GM18861 (cell line): ENCODE results near the gene LY6G5C.

Source experiments
- ATAC-seq: cut with Tn5 transposase; IDR thresholded peaks from one replicate; pipeline ENCODE4 v1.9.1; 2021; ENCODE audit not compliant: unreplicated experiment

Gene LY6G5C

GRCh38 chr6:31680226-31681134, at the start of gene LY6G5C:
Gene LY6G5C (minus strand): TSS chr6:31681067. CDS start chr6:31680373, 694 bp downstream.
- no peak for ATAC-seq

GRCh38 chr6:31729979-31730630, 49.2 kb upstream of the LY6G5C start:
- ATAC-seq: no peak

- no peak for ATAC-seq
These were observed 48.7 kb upstream of the LY6G5C start for GRCh38 chr6:31729515-31729978.

- ATAC-seq: no peak
These were observed 48.1 kb upstream of the LY6G5C start, which contains the start of gene DDAH2 for GRCh38 chr6:31728767-31729514. Gene DDAH2 (minus strand): TSS chr6:31729299. CDS start chr6:31729161, 138 bp downstream.

GRCh38 chr6:31727717-31728671, 47.1 kb upstream of the LY6G5C start:
- no peak for ATAC-seq

GRCh38 chr6:31727034-31727716, 46.3 kb upstream of the LY6G5C start:
- no peak for ATAC-seq

GRCh38 chr6:31725502-31726350, 44.9 kb upstream of the LY6G5C start:
- ATAC-seq: no peak

- no peak for ATAC-seq
These were observed 43.3 kb upstream of the LY6G5C start for GRCh38 chr6:31723980-31724691.

GRCh38 chr6:31723245-31723979, 42.5 kb upstream of the LY6G5C start, which contains the start of gene MPIG6B:
Gene MPIG6B (plus strand): TSS chr6:31723373. CDS start chr6:31723384, 11 bp downstream.
- no peak for ATAC-seq

GRCh38 chr6:31722173-31722572, 41.3 kb upstream of the LY6G5C start:
- ATAC-seq: no peak

- no peak for ATAC-seq
These were observed 40.6 kb upstream of the LY6G5C start, which contains the start of gene LY6G6C for GRCh38 chr6:31721351-31722020. Gene LY6G6C (minus strand): TSS chr6:31721746. CDS start chr6:31721679, 67 bp downstream.

GRCh38 chr6:31720196-31720770, 39.4 kb upstream of the LY6G5C start:
- ATAC-seq: no peak

GRCh38 chr6:31719001-31719400, 38.1 kb upstream of the LY6G5C start:
- ATAC-seq: no peak

- ATAC-seq: no peak
These were observed 37.4 kb upstream of the LY6G5C start for GRCh38 chr6:31718265-31718664.

GRCh38 chr6:31717499-31718222, 36.8 kb upstream of the LY6G5C start:
- ATAC-seq: no peak
